ENCODE data around the gene STK38L.

- TF ChIP-seq CTCF (IDR thresholded peaks at IDR 0.05; ENCODE audit: insufficient read depth, low read depth, low read length) (no peak), EZH2 (IDR thresholded peaks at IDR 0.05; ENCODE audit: insufficient read depth, low read length) (no peak)
These were observed 23.8 kb upstream of the STK38L start for GRCh38 chr12:27220055-27220987.

Measured in astrocyte (in vitro differentiated cells and primary cell).